ENCODE measurements around the gene SLIT3.

DNA sequence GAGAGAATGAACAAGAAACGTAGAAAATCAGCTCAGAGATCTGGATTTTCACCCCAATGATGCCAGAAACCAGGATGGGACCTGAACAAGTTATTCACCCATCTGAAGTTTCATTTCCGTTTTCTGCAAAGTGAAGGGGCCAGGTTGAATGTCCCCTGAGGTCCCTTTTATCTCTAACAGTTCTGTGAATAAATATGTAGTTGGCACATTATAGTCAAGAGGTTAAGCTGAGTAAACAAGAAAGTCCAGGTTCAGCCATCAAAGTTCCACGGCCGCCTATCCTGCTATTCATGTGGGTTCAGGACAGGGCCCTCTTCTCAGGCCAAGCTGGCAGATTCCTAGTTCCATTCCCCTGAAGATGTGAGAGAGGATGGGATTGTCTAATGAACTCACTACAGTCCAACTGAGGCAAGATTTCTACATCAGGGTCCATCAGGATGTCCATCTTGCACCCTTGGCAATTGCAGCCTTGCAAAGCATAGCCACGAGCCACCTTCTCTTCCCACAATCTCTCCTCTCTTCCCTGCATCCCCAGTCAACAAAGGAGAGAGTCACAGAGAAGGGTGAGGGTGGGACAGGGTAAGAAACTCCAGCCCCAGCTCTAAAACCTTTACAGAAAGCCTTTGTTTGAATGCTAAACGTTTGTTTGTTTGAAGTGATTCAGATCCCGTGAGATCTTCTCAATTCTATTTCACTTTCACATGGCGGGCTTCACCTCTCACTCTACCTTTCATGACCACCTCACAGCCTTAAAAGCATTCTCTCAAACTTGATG, 311.0 kb downstream of the SLIT3 start:
- TF ChIP-seq CTCF (IDR thresholded peaks at IDR 0.05) = no peak
- no peak for TF ChIP-seq POLR2A (IDR thresholded peaks at IDR 0.05)
- no peak for TF ChIP-seq POLR2AphosphoS5 (IDR thresholded peaks at IDR 0.05)
- TF ChIP-seq EP300 (IDR thresholded peaks at IDR 0.05) = no peak

Data from stomach (tissue), 4 donors.